ENCODE measurements around the gene APOD. TPM values are rescaled to one million over a fixed set of nuclear protein-coding genes. Genes with fewer than 3 reads are reported as not detected.

Gene APOD
- total RNA-seq, 6 experiments from 2014 or later = 0.29 to 5.6 (median 0.41) TPM

- peak overlapping the region; percentile 71 to 91 (median 83) for H3K27ac ChIP-seq
- no peaks in the 10 kb centered on the region for H3K36me3 ChIP-seq
- DNase-seq = no peak
- TF ChIP-seq POLR2A (IDR thresholded peaks at IDR 0.05) (no peak), CTCF (IDR thresholded peaks at IDR 0.05) (no peak)
- WGBS (ENCODE audit: insufficient coverage, low coverage, low lambda C conversion rate, missing lambda C conversion rate) = 0% methylated on average over 5 of the region's 5 CpGs
- H3K9me3 ChIP-seq = no peaks in the 10 kb centered on the region
- intact Hi-C loops (cut with DNase I) = no loop called here
- no peaks in the 10 kb centered on the region for H3K27me3 ChIP-seq
- peak overlapping the region; percentile 74 to 88 (median 77) for H3K4me3 ChIP-seq
- H3K4me1 ChIP-seq = peaks cover 0 to 10% (median 1%) of the 10 kb centered on the region in 4 donors
- no peak for ATAC-seq
Observed at GRCh38 chr3:195542316-195542697, 41.4 kb downstream of the APOD start.

- 50% methylated on average over 5 of the region's 6 CpGs for WGBS (ENCODE audit: insufficient coverage, low coverage, low lambda C conversion rate, missing lambda C conversion rate)
- no peaks in the 10 kb centered on the region for H3K27me3 ChIP-seq
- H3K4me1 ChIP-seq = peaks cover 0 to 10% (median 1%) of the 10 kb centered on the region in 4 donors
- H3K27ac ChIP-seq = no peak overlapping the region
- DNase-seq (no peak), ATAC-seq (no peak)
- no peaks in the 10 kb centered on the region for H3K36me3 ChIP-seq
- no peak overlapping the region for H3K4me3 ChIP-seq
- H3K9me3 ChIP-seq = no peaks in the 10 kb centered on the region
- TF ChIP-seq POLR2A (IDR thresholded peaks at IDR 0.05) (no peak), CTCF (IDR thresholded peaks at IDR 0.05) (no peak)
- intact Hi-C loops (cut with DNase I) = no loop called here
Observed at GRCh38 chr3:195540511-195540910, 43.2 kb downstream of the APOD start.

- peaks cover 0 to 10% (median 1%) of the 10 kb centered on the region in 4 donors for H3K4me1 ChIP-seq
- DNase-seq = no peak
- no peak overlapping the region for H3K27ac ChIP-seq
- H3K27me3 ChIP-seq = no peaks in the 10 kb centered on the region
- no peak overlapping the region for H3K4me3 ChIP-seq
- ATAC-seq = no peak
- H3K36me3 ChIP-seq = no peaks in the 10 kb centered on the region
- H3K9me3 ChIP-seq = no peaks in the 10 kb centered on the region
- intact Hi-C loops (cut with DNase I) = no loop called here
- TF ChIP-seq POLR2A (IDR thresholded peaks at IDR 0.05) (no peak), CTCF (IDR thresholded peaks at IDR 0.05) (no peak)
- 68% methylated on average over 8 of the region's 8 CpGs for WGBS (ENCODE audit: insufficient coverage, low coverage, low lambda C conversion rate, missing lambda C conversion rate)
Observed at GRCh38 chr3:195540027-195540426, 43.7 kb downstream of the APOD start.

GRCh38 chr3:195539479-195539878 lies 44.3 kb downstream of the APOD start:
- DNase-seq (no peak), ATAC-seq (no peak)
- Histone ChIP-seq H3K36me3 (no peaks in the 10 kb centered on the region), H3K27me3 (no peaks in the 10 kb centered on the region), H3K27ac (no peak overlapping the region), H3K9me3 (no peaks in the 10 kb centered on the region), H3K4me3 (no peak overlapping the region), H3K4me1 (peaks cover 0 to 10% (median 1%) of the 10 kb centered on the region in 4 donors)
- no peak for TF ChIP-seq POLR2A (IDR thresholded peaks at IDR 0.05)
- TF ChIP-seq CTCF (IDR thresholded peaks at IDR 0.05) = no peak
- 88% methylated on average over 5 of the region's 5 CpGs for WGBS (ENCODE audit: insufficient coverage, low coverage, low lambda C conversion rate, missing lambda C conversion rate)
- intact Hi-C loops (cut with DNase I) = no loop called here

- WGBS (ENCODE audit: insufficient coverage, low coverage, low lambda C conversion rate, missing lambda C conversion rate) = 80% methylated on average over 2 of the region's 2 CpGs
- ATAC-seq = no peak
- Histone ChIP-seq H3K4me3 (no peak overlapping the region), H3K4me1 (peaks cover 0 to 10% (median 1%) of the 10 kb centered on the region in 4 donors), H3K27me3 (no peaks in the 10 kb centered on the region), H3K9me3 (no peaks in the 10 kb centered on the region), H3K36me3 (no peaks in the 10 kb centered on the region), H3K27ac (no peak overlapping the region)
- no peak for DNase-seq
- intact Hi-C loops (cut with DNase I) = no loop called here
- TF ChIP-seq CTCF (IDR thresholded peaks at IDR 0.05) (no peak), POLR2A (IDR thresholded peaks at IDR 0.05) (no peak)
Observed at GRCh38 chr3:195537995-195538394, 45.7 kb downstream of the APOD start.
